PC-3 (cell line): ENCODE measurements around the gene CEBPG. TPM values are rescaled to one million over a fixed set of nuclear protein-coding genes. Genes with fewer than 3 reads are reported as not detected.

Experiments
- ATAC-seq: fragments of 200-7000 bp; cut with Tn5 transposase; 2 replicates; pipeline ENCODE4 v1.9.1; 2020; ENCODE audit warnings: mild to moderate bottlenecking, moderate library complexity
- BruUV-seq: library from RNA; stranded (reverse); fragments of 400-500 nt; replicated peaks from 2 replicates; lab custom pipeline; 2021; lab: Mats Ljungman, UMichigan
- CTCF ChIA-PET: fragments of 300-600 bp; sonication (Branson Sonifier 250); formaldehyde crosslinking; loops from one replicate; lab custom pipeline; 2022; ENCODE audit warnings: antibody characterized with exemption; lab: Charles Lee
- POLR2A ChIA-PET: fragments of 300-600 bp; sonication (Branson Sonifier 250); formaldehyde crosslinking; loops from one replicate; lab custom pipeline; 2022; ENCODE audit warnings: antibody characterized with exemption; ENCODE audit not compliant: unreplicated experiment; lab: Charles Lee
- DNase-seq: peaks from one replicate; pipeline ENCODE4 v3.0.0-alpha.2; 2015
- H2AFZ ChIP-seq: fragments of 300-600 bp; sonication (generic); 2 replicates; pipeline ENCODE4 v1.6.0; 2016; ENCODE audit warnings: antibody characterized with exemption, low read length
- H3F3A ChIP-seq: fragments of 300-600 bp; sonication (generic); one replicate; pipeline ENCODE4 v1.6.0; 2017; ENCODE audit warnings: antibody characterized with exemption, low read length, control low read depth, mild to moderate bottlenecking; ENCODE audit not compliant: unreplicated experiment
- H3K27ac ChIP-seq: fragments of 300-600 bp; sonication (generic); 2 replicates; pipeline ENCODE4 v1.5.1; 2016; ENCODE audit warnings: mild to moderate bottlenecking, low read length
- H3K27me3 ChIP-seq: fragments of 300-600 bp; sonication (generic); 2 replicates; pipeline ENCODE4 v1.6.1; 2016; ENCODE audit warnings: low read length, mixed read lengths
- H3K36me3 ChIP-seq: fragments of 300-600 bp; sonication (generic); 2 replicates; pipeline ENCODE4 v1.6.1; 2016; ENCODE audit warnings: low read depth, mixed run types, low read length, mixed read lengths
- H3K4me1 ChIP-seq: fragments of 300-600 bp; sonication (generic); 2 replicates; pipeline ENCODE4 v1.5.1; 2016; ENCODE audit warnings: low read length; ENCODE audit not compliant: insufficient read depth
- H3K4me2 ChIP-seq: fragments of 300-600 bp; sonication (generic); 2 replicates; pipeline ENCODE4 v1.6.0; 2016; ENCODE audit warnings: low read length
- H3K4me3 ChIP-seq: fragments of 300-600 bp; sonication (generic); 2 replicates; pipeline ENCODE4 v1.5.1; 2016; ENCODE audit warnings: mild to moderate bottlenecking, low read length, mixed read lengths
- H3K79me2 ChIP-seq: fragments of 300-600 bp; sonication (generic); 2 replicates; pipeline ENCODE4 v1.6.1; 2017; ENCODE audit warnings: low read length, mixed read lengths
- H3K9ac ChIP-seq: fragments of 300-600 bp; sonication (generic); 2 replicates; pipeline ENCODE4 v1.6.0; 2016; ENCODE audit warnings: mild to moderate bottlenecking, low read length
- H3K9me2 ChIP-seq: fragments of 300-600 bp; sonication (generic); replicated peaks from 2 replicates; pipeline ENCODE4 v1.6.1; 2016; ENCODE audit warnings: mixed run types, low read length, mixed read lengths
- H3K9me3 ChIP-seq: fragments of 300-600 bp; sonication (generic); 2 replicates; pipeline ENCODE4 v1.6.1; 2016; ENCODE audit warnings: low read length, mixed read lengths
- H4K20me1 ChIP-seq: fragments of 300-600 bp; sonication (generic); 2 replicates; pipeline ENCODE4 v1.6.1; 2016; ENCODE audit warnings: low read length, mixed read lengths
- CTCF ChIP-seq: fragments of 300-600 bp; sonication (generic); conservative IDR thresholded peaks from 2 replicates; pipeline ENCODE4 v1.5.1; 2017; ENCODE audit warnings: antibody characterized with exemption, low read depth, mild to moderate bottlenecking, low read length
- EZH2 ChIP-seq: fragments of 300-600 bp; sonication (generic); IDR thresholded peaks from one replicate; pipeline ENCODE4 v1.6.1; 2017; ENCODE audit warnings: antibody characterized with exemption, mild to moderate bottlenecking, low read length; ENCODE audit not compliant: unreplicated experiment
- EZH2phosphoT487 ChIP-seq: fragments of 300-600 bp; sonication (generic); IDR thresholded peaks from 2 replicates; pipeline ENCODE4 v1.6.1; 2018; ENCODE audit warnings: mild to moderate bottlenecking, antibody characterized with exemption, low read length, borderline replicate concordance
- intact Hi-C: fragments of 100-400 bp; cut with micrococcal nuclease; formaldehyde crosslinking; loops from 2 replicates; pipeline ENCODE4 v1.9.0; 2023
- total RNA-seq: library from RNA; depleted of rRNA; stranded (reverse); fragments of >200 nt; gene quantifications from 2 replicates; pipeline ENCODE4 v1.2.3, GENCODE V29; 2014

Gene CEBPG
- total RNA-seq, 1 experiment from 2014 or later = 24.6 TPM

- no peak for DNase-seq
- CTCF ChIA-PET = no interaction called here
These were observed 25.0 kb downstream of the CEBPG start for GRCh38 chr19:33398361-33399060.

DNA sequence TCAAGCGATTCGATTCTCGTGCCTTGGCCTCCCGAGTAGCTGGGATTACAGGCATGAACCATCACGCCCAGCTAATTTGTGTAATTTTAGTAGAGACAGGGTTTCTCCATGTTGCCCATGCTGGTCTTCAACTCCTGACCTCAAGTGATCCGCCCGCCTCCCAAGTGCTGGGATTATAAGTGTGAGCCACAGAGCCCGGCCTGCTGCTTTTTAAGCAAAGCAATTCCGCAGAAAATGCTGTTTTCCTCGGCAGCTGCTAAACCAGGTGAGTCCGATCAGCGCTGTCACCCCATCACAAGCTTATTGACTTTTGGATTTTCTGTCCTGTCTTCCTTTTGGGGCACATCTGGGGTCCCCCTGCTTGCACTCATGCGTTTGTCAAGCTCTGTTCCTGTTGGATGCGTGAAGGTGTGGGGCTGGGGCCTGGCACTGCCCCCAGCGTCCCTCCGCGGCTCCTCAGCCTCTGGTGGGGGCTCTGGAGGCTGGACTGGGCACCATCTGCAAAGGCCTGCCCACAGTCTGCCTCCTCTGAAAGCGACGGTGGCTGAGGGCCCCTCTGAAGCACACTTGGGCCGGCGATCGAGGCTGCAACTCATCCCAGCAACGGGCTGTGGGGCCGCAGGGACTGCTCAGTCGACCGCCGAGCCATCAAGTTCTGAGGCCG lies 25.7 kb downstream of the CEBPG start:
- no peak for TF ChIP-seq EZH2phosphoT487
- no peak for TF ChIP-seq CTCF
- no peak for TF ChIP-seq EZH2
- intact Hi-C loops = no loop called here
- ATAC-seq (no peak), DNase-seq (no peak)
- no peak overlapping the region for H3K4me2 ChIP-seq
- no peak overlapping the region for H3K4me3 ChIP-seq
- no peak overlapping the region for H3K9ac ChIP-seq
- CTCF ChIA-PET = no interaction called here
- no peaks in the 10 kb centered on the region for H3K9me2 ChIP-seq
- H3K79me2 ChIP-seq = no peaks in the 10 kb centered on the region
- no peaks in the 10 kb centered on the region for H3F3A ChIP-seq
- H3K27me3 ChIP-seq = no peaks in the 10 kb centered on the region
- no peak overlapping the region for H2AFZ ChIP-seq
- no peaks in the 10 kb centered on the region for H3K9me3 ChIP-seq
- H3K36me3 ChIP-seq = no peaks in the 10 kb centered on the region
- BruUV-seq = no TSS peak
- POLR2A ChIA-PET = no interaction called here
- H3K27ac ChIP-seq = no peak overlapping the region
- no peaks in the 10 kb centered on the region for H3K4me1 ChIP-seq
- no peaks in the 10 kb centered on the region for H4K20me1 ChIP-seq

More at GRCh38 chr19:33398361-33399060, 25.0 kb downstream of the CEBPG start:
- no peaks in the 10 kb centered on the region for H3K9me2 ChIP-seq
- H3K27ac ChIP-seq = no peak overlapping the region
- TF ChIP-seq CTCF (no peak), EZH2phosphoT487 (no peak), EZH2 (no peak)
- H3K4me3 ChIP-seq = no peak overlapping the region
- no peaks in the 10 kb centered on the region for H3K79me2 ChIP-seq
- no peak for ATAC-seq
- BruUV-seq = no TSS peak
- no peaks in the 10 kb centered on the region for H3K9me3 ChIP-seq
- intact Hi-C loops = no loop called here
- H2AFZ ChIP-seq = no peak overlapping the region
- no peak overlapping the region for H3K4me2 ChIP-seq
- no peaks in the 10 kb centered on the region for H3F3A ChIP-seq
- POLR2A ChIA-PET = no interaction called here
- H3K4me1 ChIP-seq = no peaks in the 10 kb centered on the region
- no peaks in the 10 kb centered on the region for H4K20me1 ChIP-seq
- no peak overlapping the region for H3K9ac ChIP-seq
- H3K27me3 ChIP-seq = no peaks in the 10 kb centered on the region
- H3K36me3 ChIP-seq = no peaks in the 10 kb centered on the region
